NCI-H2196 treated with DMSO at 0.1 percent for 48 hours (cell line): ENCODE results near the gene PER3.
"Not testable (repeated sequence)": the region's sequence is repeated elsewhere in the genome, so short reads cannot be mapped to it uniquely, and the experiment has no call there.

ENCODE experiments used
- DNase-seq: peaks from one replicate; lab custom pipeline; 2025; ENCODE audit not compliant: unreplicated experiment; lab: John Stamatoyannopoulos, UW

Gene PER3

GRCh38 chr1:7778133-7778628 lies 5.9 kb upstream of the PER3 start:
- no peak for DNase-seq

GRCh38 chr1:7780976-7781375 lies 3.1 kb upstream of the PER3 start:
- DNase-seq: no peak

- no peak for DNase-seq
These were observed 2.6 kb upstream of the PER3 start for GRCh38 chr1:7781501-7781900.

GRCh38 chr1:7781923-7782495 lies 2.1 kb upstream of the PER3 start:
- no peak for DNase-seq

DNA sequence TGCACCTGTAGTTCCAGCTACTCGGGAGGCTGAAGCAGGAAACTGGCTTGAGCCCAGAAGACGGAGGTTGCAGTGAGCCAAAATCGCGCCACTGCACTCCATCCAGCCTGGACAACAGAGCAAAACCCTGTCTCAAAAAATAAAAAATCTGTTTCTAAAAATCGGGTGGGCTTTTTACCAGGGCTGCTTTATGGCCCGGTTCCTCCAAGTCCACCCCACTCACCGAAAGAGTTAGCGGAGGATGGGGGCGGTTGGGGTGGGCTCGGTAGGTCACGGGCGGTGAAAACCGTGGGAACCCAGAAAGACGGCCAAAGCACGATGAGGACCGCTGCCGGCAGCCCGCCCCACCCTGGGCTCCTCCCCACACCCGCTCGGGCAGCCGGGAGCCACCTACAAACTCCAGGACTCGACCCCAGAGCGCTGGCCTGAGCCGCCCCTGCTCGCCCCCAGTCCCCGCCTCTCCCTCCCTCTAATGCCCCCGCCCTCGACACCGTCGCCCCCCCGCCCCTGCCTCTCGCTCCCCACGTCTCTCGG lies 846 bp upstream of the PER3 start:
- peak; percentile 84 for DNase-seq

- DNase-seq: no peak
These were observed 491 bp downstream of the PER3 start for GRCh38 chr1:7784492-7785071.

DNA sequence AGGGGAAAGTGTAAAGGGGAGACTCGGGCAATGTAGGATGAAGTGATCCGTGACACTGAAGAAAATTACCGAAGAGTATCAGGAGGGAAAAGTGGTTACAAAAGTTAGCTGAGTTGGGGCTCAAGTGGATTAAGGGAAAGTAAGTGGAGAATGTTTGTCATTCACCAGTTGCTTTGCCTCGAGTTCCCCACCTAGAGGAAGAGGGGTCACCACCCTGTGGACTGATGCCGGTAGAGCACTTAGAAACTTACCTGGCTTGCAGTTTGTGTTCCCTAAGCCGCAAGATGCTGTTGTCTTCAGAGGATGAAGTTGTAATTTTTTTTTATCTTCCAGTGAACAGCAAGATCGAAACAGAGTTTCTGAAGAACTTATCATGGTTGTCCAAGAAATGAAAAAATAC lies 1.0 kb downstream of the PER3 start:
- no peak for DNase-seq

- no peak for DNase-seq
These were observed 2.7 kb downstream of the PER3 start for GRCh38 chr1:7786795-7787194.

GRCh38 chr1:7789828-7790227 lies 5.7 kb downstream of the PER3 start:
- no peak for DNase-seq

GRCh38 chr1:7791027-7791426 lies 6.9 kb downstream of the PER3 start:
- DNase-seq: not testable (repeated sequence)

DNA sequence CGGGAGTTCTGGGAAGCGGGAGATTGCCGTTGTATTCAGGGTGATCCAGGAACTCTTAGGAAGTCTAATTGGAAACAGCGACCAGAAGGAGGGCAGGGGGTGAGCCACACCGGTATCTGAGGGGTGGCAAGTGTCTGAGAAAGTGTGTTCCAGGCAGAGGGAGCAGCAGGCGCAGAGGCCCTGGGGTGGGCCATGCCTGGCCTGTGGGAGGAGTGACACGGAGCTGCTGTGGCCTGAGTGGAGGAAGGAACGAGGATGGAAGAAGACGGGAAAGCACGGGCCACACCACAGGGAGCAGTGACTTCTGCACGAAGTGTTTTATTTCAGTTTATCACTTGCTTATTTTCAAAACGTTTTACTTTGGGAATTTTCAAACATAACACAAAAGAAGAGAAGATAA lies 11.3 kb downstream of the PER3 start:
- DNase-seq: no peak

GRCh38 chr1:7805460-7805859 lies 21.4 kb downstream of the PER3 start:
- DNase-seq: no peak

DNA sequence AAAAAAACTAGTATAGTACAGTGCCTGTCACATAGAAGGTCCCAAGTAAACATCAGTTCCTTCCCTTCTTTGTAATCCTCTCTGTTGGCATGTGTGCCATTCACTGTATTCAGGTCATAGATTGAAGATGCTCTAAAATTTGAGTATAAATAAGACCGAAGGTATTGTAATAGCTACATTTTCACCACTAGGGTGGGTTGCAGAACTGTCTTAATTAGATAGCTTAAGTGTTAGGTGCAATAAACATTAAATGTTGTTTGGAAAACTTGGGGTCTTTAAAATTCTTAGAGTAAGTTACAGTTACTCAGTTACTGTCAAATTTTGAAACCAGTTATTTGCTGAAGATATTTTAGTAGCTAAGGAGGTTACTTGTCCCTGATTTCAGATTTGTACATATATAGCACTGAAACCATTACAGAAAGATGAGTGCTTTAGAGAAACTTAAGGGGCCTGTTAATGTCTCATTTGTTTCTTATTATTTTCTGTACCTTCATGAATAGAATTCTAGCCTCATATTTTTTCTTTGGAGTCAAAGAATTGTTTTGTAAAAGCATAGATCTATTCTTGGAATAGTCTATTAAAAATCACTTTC lies 24.3 kb downstream of the PER3 start:
- peak; percentile 18 for DNase-seq

GRCh38 chr1:7809742-7810141 lies 25.7 kb downstream of the PER3 start:
- DNase-seq: no peak

DNA sequence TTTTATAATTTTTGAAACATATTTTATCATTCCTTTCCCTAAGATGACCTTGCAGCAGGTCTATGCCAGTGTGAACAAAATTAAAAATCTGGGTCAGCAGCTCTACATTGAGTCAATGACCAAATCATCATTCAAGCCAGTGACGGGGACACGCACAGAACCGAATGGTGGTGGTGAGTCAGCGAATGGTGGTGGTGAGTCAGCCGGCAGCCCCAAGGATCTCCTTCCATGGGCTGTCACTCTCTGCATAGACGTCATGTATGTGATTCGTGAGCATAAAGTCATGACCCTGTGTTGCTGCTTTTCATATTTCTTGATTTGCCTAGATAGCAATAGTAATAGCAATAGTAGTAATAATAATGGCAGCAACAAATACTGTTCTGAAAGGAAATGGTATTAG lies 26.3 kb downstream of the PER3 start:
- DNase-seq: no peak

DNA sequence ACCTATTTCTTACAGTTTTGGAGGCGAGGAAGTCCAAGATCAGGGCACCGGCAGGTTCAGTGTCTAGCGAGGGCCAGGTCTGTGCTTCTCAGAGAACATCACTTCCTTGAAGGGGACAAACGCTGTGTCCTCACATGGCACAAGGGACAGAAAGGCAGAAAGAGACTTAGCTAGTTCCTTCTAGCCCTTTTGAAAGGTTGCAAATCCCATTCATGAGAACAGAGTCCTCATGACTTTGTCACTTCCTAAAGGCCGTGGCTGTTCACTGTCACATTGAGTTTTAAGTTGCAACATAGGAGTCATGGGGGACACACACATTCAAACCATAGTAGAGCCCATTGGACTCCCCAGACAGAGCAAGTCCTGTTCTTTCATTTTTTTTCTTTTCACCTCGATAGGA lies 27.4 kb downstream of the PER3 start:
- DNase-seq: no peak

GRCh38 chr1:7813677-7814373 lies 29.7 kb downstream of the PER3 start:
- no peak for DNase-seq

DNA sequence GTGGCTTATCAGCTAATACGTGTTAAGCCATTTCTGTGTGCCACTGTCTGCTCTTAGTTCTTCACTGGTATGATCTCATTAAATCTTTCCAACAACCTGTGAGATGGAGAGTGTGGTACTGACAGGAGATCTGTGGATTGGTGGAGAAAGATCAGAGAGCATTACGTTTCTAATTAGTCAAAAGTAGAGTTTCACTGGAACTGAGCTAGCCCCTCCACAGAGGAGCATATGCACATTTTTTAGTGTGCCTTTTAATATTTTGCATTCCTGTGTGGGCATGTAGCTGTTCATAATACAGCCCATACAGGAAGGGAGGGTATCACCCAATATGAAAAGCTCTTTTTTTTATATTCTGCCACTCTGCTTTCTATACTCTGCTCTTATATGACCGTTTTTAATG lies 37.2 kb downstream of the PER3 start:
- no peak for DNase-seq

DNA sequence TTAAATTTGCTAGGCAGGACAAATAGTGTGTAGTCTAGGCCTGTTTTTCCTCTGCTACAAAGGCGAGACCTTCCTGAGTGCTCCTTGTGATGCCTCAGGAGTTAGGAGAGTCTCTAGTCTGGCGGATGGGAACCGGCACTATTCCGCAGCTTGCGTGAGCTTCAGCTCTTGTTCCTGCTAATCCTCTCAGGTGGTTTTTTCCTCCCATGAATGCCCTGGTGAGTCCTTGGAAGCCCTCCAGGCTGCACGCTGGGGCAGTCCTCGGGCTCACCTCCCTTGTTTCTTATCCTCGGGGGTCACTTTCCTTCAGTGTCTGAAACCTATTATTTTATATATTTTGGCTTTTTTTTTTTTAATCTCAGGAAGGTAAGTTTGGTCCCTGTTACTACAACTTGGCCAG lies 40.6 kb downstream of the PER3 start:
- no peak for DNase-seq

DNA sequence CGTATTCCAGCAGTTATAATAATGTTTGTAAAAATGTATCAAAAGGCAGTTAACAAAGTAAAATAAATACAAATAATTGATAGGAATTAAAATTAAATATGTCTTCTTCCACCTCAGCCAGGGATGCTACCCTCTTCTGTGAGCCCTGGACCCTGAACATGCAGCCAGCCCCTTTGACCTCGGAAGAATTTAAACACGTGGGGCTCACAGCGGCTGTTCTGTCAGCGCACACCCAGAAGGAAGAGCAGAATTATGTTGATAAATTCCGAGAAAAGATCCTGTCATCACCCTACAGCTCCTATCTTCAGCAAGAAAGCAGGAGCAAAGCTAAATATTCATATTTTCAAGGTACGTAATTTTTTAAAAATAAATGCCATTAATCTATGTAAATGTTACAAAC lies 42.3 kb downstream of the PER3 start:
- DNase-seq: no peak

DNA sequence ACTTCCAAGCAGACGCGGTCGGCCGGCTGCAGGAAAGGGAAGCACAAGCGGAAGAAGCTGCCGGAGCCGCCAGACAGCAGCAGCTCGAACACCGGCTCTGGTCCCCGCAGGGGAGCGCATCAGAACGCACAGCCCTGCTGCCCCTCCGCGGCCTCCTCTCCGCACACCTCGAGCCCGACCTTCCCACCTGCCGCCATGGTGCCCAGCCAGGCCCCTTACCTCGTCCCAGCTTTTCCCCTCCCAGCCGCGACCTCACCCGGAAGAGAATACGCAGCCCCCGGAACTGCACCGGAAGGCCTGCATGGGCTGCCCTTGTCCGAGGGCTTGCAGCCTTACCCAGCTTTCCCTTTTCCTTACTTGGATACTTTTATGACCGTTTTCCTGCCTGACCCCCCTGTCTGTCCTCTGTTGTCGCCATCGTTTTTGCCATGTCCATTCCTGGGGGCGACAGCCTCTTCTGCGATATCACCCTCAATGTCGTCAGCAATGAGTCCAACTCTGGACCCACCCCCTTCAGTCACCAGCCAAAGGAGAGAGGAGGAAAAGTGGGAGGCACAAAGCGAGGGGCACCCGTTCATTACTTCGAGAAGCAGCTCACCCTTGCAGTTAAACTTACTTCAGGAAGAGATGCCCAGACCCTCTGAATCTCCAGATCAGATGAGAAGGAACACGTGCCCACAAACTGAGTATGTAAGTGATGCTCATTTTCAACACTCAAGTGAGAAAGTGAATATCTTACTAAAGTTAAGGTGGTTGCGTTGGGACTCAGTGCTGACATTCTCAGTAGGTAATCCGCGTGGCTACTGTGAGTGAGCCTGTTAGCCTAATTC lies 43.2 kb downstream of the PER3 start:
- no peak for DNase-seq
